Body of pancreas (tissue), 4 donors: ENCODE measurements around the gene AMELX. TPM values are rescaled to one million over a fixed set of nuclear protein-coding genes. Genes with fewer than 3 reads are reported as not detected.

Experiments used
- ATAC-seq: fragments of 150-250 bp; one replicate; pipeline ENCODE4 v1.9.1; 2016
- DNase-seq, 4 donors: peaks; one replicate each; pipeline ENCODE4 v3.0.0-alpha.2; 2019
- H3K27ac ChIP-seq, 4 donors: fragments of 200-600 bp; sonication (generic); 1 replicate in 3 of 4; 2 replicates in 1 of 4; pipeline versions ENCODE4 v1.5.1 to v1.6.1; 2016 to 2019; ENCODE audit warnings: mild to moderate bottlenecking in 1 of 4, mixed read lengths in 1 of 4, moderate library complexity in 1 of 4
- H3K27me3 ChIP-seq, 2 donors: fragments of 200-600 bp; sonication (generic); one replicate each; pipeline ENCODE4 v1.6.0; 2016; ENCODE audit warnings: mild to moderate bottlenecking in 1 of 2
- H3K36me3 ChIP-seq, 2 donors: fragments of 200-600 bp; sonication (generic); replicated peaks in 1 of 2; 2 replicates each; pipeline ENCODE4 v1.5.1; 2016; ENCODE audit warnings: low read depth in 2 of 2; ENCODE audit not compliant: insufficient read depth in 1 of 2
- H3K4me1 ChIP-seq: fragments of 200-600 bp; sonication (generic); one replicate; pipeline ENCODE4 v1.6.0; 2016
- H3K4me3 ChIP-seq, 2 donors: fragments of 200-600 bp; sonication (generic); 1 replicate in 1 of 2; 2 replicates in 1 of 2; pipeline ENCODE4 v1.5.1; 2016 to 2019
- H3K9me3 ChIP-seq, 3 donors: fragments of 200-600 bp; sonication (generic); 1 replicate in 2 of 3; 2 replicates in 1 of 3; pipeline ENCODE4 v1.5.1; 2016
- CTCF ChIP-seq, 7 experiments: fragments of 450-650 bp in 4 of 7; fragments of 200-600 bp in 3 of 7; sonication (generic) in 3 of 7; IDR thresholded peaks; one replicate each; pipeline ENCODE4 v1.5.1; 2016 to 2019; ENCODE audit warnings: antibody characterized with exemption in 7 of 7
- POLR2A ChIP-seq, 3 donors: fragments of 450-650 bp; IDR thresholded peaks; one replicate each; pipeline ENCODE4 v1.6.1; 2016; ENCODE audit warnings: antibody characterized with exemption in 3 of 3, mild to moderate bottlenecking in 2 of 3
- WGBS, 2 donors: methylation state at CpG; one replicate each; pipeline ENCODE4 v1.1.5; 2017; 5-methylcytosine and 5-hydroxymethylcytosine counted together
- intact Hi-C: fragments of 100-400 bp; cut with DNase I; formaldehyde crosslinking; loops from one replicate; pipeline ENCODE4 v1.15.1; 2023
- total RNA-seq, 2 donors: library from RNA; depleted of rRNA; stranded (reverse); fragments of >200 nt; gene quantifications; one replicate each; pipeline ENCODE4 v1.1.0, GENCODE V29; 2016

Gene AMELX
- total RNA-seq, 2 donors from 2014 or later = not detected

DNA sequence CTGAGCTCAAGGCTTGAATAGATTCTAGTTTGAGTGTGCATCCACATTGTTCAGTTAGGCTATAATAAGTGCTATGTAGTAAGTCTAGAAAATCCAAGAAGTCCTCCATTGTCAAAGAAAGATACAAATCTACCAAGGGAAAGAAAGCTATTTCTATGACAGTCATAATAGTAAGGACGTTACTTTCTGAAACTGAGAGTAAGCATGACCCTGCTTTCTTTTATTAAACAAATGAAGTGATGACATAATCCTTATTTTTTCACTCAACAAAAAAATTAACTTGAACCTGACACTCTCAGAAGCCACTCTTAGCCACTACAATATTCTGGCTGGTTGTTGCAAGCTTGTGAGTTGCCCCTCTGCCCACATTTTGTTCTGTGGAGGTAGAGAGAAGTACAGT lies 33.8 kb upstream of the AMELX start:
- ATAC-seq (no peak), DNase-seq (no peak)
- no peaks in the 10 kb centered on the region for H3K4me1 ChIP-seq
- intact Hi-C loops = no loop called here
- no peak overlapping the region for H3K4me3 ChIP-seq
- TF ChIP-seq CTCF (IDR thresholded peaks at IDR 0.05) (no peak), POLR2A (IDR thresholded peaks at IDR 0.05) (no peak)
- H3K27me3 ChIP-seq = no peaks in the 10 kb centered on the region
- no peak overlapping the region for H3K27ac ChIP-seq
- H3K36me3 ChIP-seq = no peaks in the 10 kb centered on the region
- 38 to 50% methylated on average over 1 of the region's 1 CpG for WGBS, 2 donors
- no peaks in the 10 kb centered on the region for H3K9me3 ChIP-seq

DNA sequence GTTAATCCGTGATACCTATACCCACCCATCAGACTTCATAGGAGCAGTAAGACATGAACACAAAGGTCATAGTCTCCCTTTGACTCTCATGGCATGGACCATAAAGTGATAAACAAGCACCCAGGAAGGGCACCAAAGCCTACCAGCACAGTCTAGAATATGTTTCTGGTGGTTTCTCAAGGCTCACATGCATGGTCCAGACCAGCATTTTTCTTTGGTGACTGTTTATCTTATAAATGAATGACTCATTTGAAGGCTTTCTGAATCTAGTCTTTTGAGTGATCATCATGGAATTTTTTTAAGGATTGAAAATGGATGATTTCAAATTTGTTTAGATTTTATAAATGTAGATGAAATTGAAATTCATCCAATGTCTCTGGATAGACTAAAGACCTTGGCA lies 32.0 kb upstream of the AMELX start:
- no peaks in the 10 kb centered on the region for H3K4me1 ChIP-seq
- TF ChIP-seq POLR2A (IDR thresholded peaks at IDR 0.05) = no peak
- no peak for TF ChIP-seq CTCF (IDR thresholded peaks at IDR 0.05)
- H3K27me3 ChIP-seq = no peaks in the 10 kb centered on the region
- intact Hi-C loops = no loop called here
- no peak overlapping the region for H3K4me3 ChIP-seq
- H3K27ac ChIP-seq = no peak overlapping the region
- no peaks in the 10 kb centered on the region for H3K36me3 ChIP-seq
- no peak for DNase-seq
- 80 to 86% methylated on average over 1 of the region's 1 CpG for WGBS, 2 donors
- H3K9me3 ChIP-seq = no peaks in the 10 kb centered on the region
- no peak for ATAC-seq

DNA sequence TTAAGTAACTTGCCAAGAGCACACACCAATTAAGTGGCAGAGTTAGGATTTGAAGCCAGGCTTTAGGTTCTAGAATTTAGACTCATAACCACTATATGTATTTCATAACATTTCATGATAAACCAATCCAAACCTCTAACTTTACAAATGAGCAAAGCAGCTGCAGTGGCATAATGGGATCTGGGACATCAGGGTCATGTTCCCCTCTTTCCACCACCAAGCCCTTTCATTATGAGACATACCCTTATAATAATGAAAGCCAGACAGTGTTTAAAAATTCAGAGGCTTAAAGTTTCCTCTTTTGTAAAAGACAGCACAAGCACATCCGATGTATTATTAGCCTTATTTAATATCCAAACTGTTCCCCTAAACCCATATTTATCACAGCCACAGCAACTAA lies 28.3 kb upstream of the AMELX start:
- Histone ChIP-seq H3K27me3 (no peaks in the 10 kb centered on the region), H3K36me3 (no peaks in the 10 kb centered on the region), H3K4me3 (no peak overlapping the region), H3K9me3 (no peaks in the 10 kb centered on the region), H3K27ac (no peak overlapping the region), H3K4me1 (no peaks in the 10 kb centered on the region)
- WGBS, 2 donors = 61 to 71% methylated on average over 1 of the region's 1 CpG
- ATAC-seq (no peak), DNase-seq (no peak)
- TF ChIP-seq POLR2A (IDR thresholded peaks at IDR 0.05) = no peak
- no peak for TF ChIP-seq CTCF (IDR thresholded peaks at IDR 0.05)
- intact Hi-C loops = no loop called here

DNA sequence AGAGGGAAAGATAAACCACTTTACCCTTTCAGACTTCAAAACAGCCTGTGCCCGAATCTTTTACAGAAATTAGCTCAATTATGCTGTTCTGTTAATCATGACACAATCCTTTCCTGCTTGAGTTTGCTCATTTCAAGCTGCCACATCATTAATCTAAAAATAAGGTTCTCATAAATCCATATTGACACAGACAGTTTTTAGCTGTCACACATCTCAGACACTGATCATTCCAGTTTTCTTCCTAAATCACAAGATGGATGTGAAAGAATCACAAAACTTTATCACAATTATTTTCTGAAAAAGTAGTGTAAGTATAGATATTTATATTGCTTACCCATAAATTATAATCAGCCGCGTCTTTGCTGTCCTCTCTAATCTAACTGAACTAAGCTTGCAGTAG lies 27.9 kb upstream of the AMELX start:
- Histone ChIP-seq H3K4me3 (no peak overlapping the region), H3K27ac (no peak overlapping the region), H3K36me3 (no peaks in the 10 kb centered on the region), H3K27me3 (no peaks in the 10 kb centered on the region), H3K9me3 (no peaks in the 10 kb centered on the region), H3K4me1 (no peaks in the 10 kb centered on the region)
- no peak for TF ChIP-seq CTCF (IDR thresholded peaks at IDR 0.05)
- 48 to 59% methylated on average over 3 of the region's 3 CpGs for WGBS, 2 donors
- ATAC-seq = no peak
- DNase-seq = no peak
- intact Hi-C loops = no loop called here

DNA sequence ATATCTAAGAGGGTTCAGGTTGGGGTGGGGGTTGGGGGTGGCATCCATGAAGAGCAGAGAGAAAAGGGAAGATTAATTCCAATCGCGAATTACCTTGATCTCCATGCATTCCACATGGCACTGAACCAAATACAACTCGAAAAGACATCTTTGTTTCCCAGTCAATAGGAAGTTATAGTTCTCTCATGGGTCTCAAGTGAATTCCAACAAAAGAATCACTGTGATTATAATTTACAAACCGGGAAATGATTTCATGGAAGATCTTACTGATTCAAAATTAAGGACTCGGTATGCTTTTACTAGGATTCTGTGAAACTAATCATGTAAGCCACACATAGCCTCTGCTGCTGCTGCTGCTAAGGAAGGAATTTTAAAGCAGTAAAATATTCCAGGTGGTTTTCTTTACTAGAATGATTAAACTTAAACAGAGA lies 26.6 kb upstream of the AMELX start:
- DNase-seq = no peak
- no peaks in the 10 kb centered on the region for H3K9me3 ChIP-seq
- H3K27me3 ChIP-seq = no peaks in the 10 kb centered on the region
- WGBS, 2 donors = 48 to 50% methylated on average over 5 of the region's 5 CpGs
- TF ChIP-seq CTCF (IDR thresholded peaks at IDR 0.05) = no peak
- TF ChIP-seq POLR2A (IDR thresholded peaks at IDR 0.05) = no peak
- ATAC-seq = no peak
- intact Hi-C loops = no loop called here
- no peak overlapping the region for H3K27ac ChIP-seq
- no peaks in the 10 kb centered on the region for H3K36me3 ChIP-seq
- H3K4me1 ChIP-seq = no peaks in the 10 kb centered on the region
- H3K4me3 ChIP-seq = no peak overlapping the region
